CD14-positive monocyte (primary cell): ENCODE data around the gene PLCH1. TPM values are rescaled to one million over a fixed set of nuclear protein-coding genes. Genes with fewer than 3 reads are reported as not detected.

Source experiments
- DNase-seq, 3 donors: peaks; one replicate each; pipeline ENCODE4 v3.0.0-alpha.2; 2011 to 2022
- H2AFZ ChIP-seq: 2 replicates; pipeline ENCODE4 v1.6.0; 2012; ENCODE audit warnings: mild to moderate bottlenecking, low read depth, low read length, inconsistent platforms; ENCODE audit not compliant: insufficient read depth, poor library complexity, severe bottlenecking
- H3K27ac ChIP-seq, 2 donors: 1 replicate in 1 of 2; 2 replicates in 1 of 2; pipeline ENCODE4 v1.5.1; 2012 to 2013; ENCODE audit warnings: low read length in 2 of 2, control low read depth in 1 of 2, inconsistent platforms in 1 of 2, low read depth in 1 of 2, mild to moderate bottlenecking in 1 of 2
- H3K27me3 ChIP-seq, 2 donors: one replicate each; pipeline versions ENCODE4 v1.6.0 to v1.6.1; 2011 to 2013; ENCODE audit warnings: low read length in 2 of 2; ENCODE audit not compliant: control insufficient read depth in 2 of 2, insufficient read depth in 2 of 2
- H3K36me3 ChIP-seq, 2 donors: replicated peaks in 1 of 2; 1 replicate in 1 of 2; 2 replicates in 1 of 2; pipeline versions ENCODE4 v1.5.1 to v1.6.1; 2012 to 2013; ENCODE audit warnings: low read length in 2 of 2, control low read depth in 1 of 2, inconsistent platforms in 1 of 2, mild to moderate bottlenecking in 1 of 2; ENCODE audit not compliant: insufficient read depth in 2 of 2, control insufficient read depth in 1 of 2
- H3K4me1 ChIP-seq, 2 donors: 1 replicate in 1 of 2; 2 replicates in 1 of 2; pipeline versions ENCODE4 v1.5.1 to v1.6.1; 2012 to 2013; ENCODE audit warnings: low read length in 2 of 2, control low read depth in 1 of 2, inconsistent platforms in 1 of 2, mild to moderate bottlenecking in 1 of 2, moderate library complexity in 1 of 2; ENCODE audit not compliant: insufficient read depth in 2 of 2, control insufficient read depth in 1 of 2
- H3K4me2 ChIP-seq: replicated peaks from 2 replicates; pipeline ENCODE3; 2012; ENCODE audit warnings: low read length, moderate library complexity, mild to moderate bottlenecking; ENCODE audit not compliant: poor library complexity, severe bottlenecking; ENCODE audit errors: extremely low read depth
- H3K4me3 ChIP-seq, 3 experiments: fragments of 200-600 bp in 1 of 3; sonication (generic) in 1 of 3; replicated peaks in 1 of 3; 1 replicate in 2 of 3; 2 replicates in 1 of 3; pipeline ENCODE4 v1.5.1; 2011 to 2013; ENCODE audit warnings: low read length in 3 of 3, mild to moderate bottlenecking in 3 of 3, control low read depth in 2 of 3, low read depth in 2 of 3, inconsistent platforms in 1 of 3, moderate library complexity in 1 of 3
- H3K79me2 ChIP-seq: 2 replicates; pipeline ENCODE4 v1.6.0; 2012; ENCODE audit warnings: mild to moderate bottlenecking, control low read depth, inconsistent platforms, low read length, moderate library complexity; ENCODE audit not compliant: insufficient read depth
- H3K9ac ChIP-seq: 2 replicates; pipeline ENCODE4 v1.6.0; 2017; ENCODE audit warnings: low read length, mild to moderate bottlenecking; ENCODE audit not compliant: insufficient read depth, poor library complexity, severe bottlenecking
- H3K9me3 ChIP-seq, 2 donors: replicated peaks in 1 of 2; 1 replicate in 1 of 2; 2 replicates in 1 of 2; pipeline versions ENCODE4 v1.5.1 to v1.6.1; 2012 to 2013; ENCODE audit warnings: low read length in 2 of 2, control low read depth in 1 of 2; ENCODE audit not compliant: control insufficient read depth in 1 of 2, insufficient read depth in 1 of 2
- H4K20me1 ChIP-seq: 2 replicates; pipeline ENCODE4 v1.6.0; 2012; ENCODE audit warnings: mild to moderate bottlenecking, low read length, control low read depth, moderate library complexity; ENCODE audit not compliant: insufficient read depth
- H3K27ac Mint-ChIP-seq, 7 donors: one replicate each; pipeline ENCODE4 v1.8.0; 2020; ENCODE audit warnings: mild to moderate bottlenecking in 7 of 7, mixed read lengths in 7 of 7, moderate library complexity in 6 of 7, inconsistent platforms in 2 of 7
- H3K27me3 Mint-ChIP-seq, 3 donors: one replicate each; pipeline ENCODE4 v1.8.0; 2021 to 2022; ENCODE audit warnings: low read depth in 3 of 3, mild to moderate bottlenecking in 3 of 3, mixed read lengths in 3 of 3, moderate library complexity in 3 of 3, inconsistent platforms in 1 of 3
- H3K36me3 Mint-ChIP-seq, 2 donors: one replicate each; pipeline ENCODE4 v1.8.0; 2020; ENCODE audit warnings: mixed read lengths in 2 of 2, inconsistent platforms in 1 of 2, mild to moderate bottlenecking in 1 of 2
- H3K4me1 Mint-ChIP-seq: one replicate; pipeline ENCODE4 v1.8.0; 2020; ENCODE audit warnings: mild to moderate bottlenecking, mixed read lengths
- H3K4me3 Mint-ChIP-seq, 2 donors: one replicate each; pipeline ENCODE4 v1.8.0; 2020; ENCODE audit warnings: mild to moderate bottlenecking in 2 of 2, mixed read lengths in 2 of 2, moderate library complexity in 1 of 2
- H3K9me3 Mint-ChIP-seq, 7 donors: one replicate each; pipeline ENCODE4 v1.8.0; 2020 to 2022; ENCODE audit warnings: mixed read lengths in 7 of 7, mild to moderate bottlenecking in 6 of 7, moderate library complexity in 6 of 7, inconsistent platforms in 2 of 7
- WGBS: methylation state at CpG from one replicate; pipeline ENCODE4 v1.1.5; 2013; ENCODE audit warnings: missing lambda C conversion rate; ENCODE audit not compliant: insufficient coverage; 5-methylcytosine and 5-hydroxymethylcytosine counted together
- intact Hi-C, 2 donors: fragments of 100-400 bp; cut with micrococcal nuclease; formaldehyde crosslinking; loops; one replicate each; pipeline versions ENCODE4 v1.15.0 to v1.15.1; 2023
- polyA plus RNA-seq, 3 donors: library from polyadenylated mRNA; depleted of rRNA in 1 of 3; unstranded in 2 of 3; stranded (reverse) in 1 of 3; fragments of 300-500 nt in 2 of 3; fragments of >200 nt in 1 of 3; fragmentation: Illumina TruSeq in 2 of 3; gene quantifications; 1 replicate in 2 of 3; 2 replicates in 1 of 3; pipeline ENCODE4 v1.2.3, GENCODE V29; 2012 to 2021
- TF ChIP-seq, protein P1 (sequence below): fragments of 200-600 bp; IDR thresholded peaks from one replicate; pipeline ENCODE4 v1.8.0; 2022; ENCODE audit warnings: antibody characterized with exemption, mild to moderate bottlenecking

PLCH1 gene
- polyA plus RNA-seq, 3 donors = not detected

DNA sequence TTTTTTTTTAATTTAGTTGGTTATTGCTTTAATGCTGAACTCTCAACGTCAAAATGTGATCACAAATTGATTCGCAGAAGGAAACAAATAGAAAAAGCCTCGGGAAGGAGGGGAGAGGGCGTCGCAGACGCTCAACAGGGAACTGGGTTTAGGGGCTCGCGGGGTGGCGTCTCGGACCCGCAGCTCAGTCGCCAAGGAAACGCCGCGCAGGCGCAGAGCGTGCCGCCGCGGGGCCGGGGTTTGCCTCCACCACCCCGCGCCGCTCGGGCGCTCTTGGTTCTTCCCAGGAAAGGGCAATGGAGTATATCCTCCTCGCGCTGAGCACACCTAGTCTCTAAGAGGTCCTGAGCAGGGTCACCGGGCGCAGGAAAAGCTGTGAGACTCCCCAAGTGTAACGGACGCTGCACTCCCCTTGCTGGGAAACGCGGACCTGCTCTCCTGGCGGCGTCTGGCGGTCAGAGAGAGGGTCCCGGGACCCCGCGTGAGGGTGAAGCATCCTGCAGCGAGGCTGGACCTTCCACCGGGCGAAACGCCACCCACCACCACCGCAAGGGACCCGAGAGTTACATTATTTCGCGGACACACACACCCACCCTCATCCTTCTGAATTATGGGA lies 753 bp downstream of the PLCH1 start:
- Mint-ChIP-seq H3K9me3 (peaks cover 0 to 10% (median 6%) of the 10 kb centered on the region in 7 donors), H3K4me1 (peaks cover 25% of the 10 kb centered on the region), H3K27ac (peak overlapping the region in 4 of 7 donors; percentile 43 to 86 (median 67)), H3K36me3 (peaks cover 0 to 4% of the 10 kb centered on the region in 2 donors), H3K27me3 (peaks cover 55 to 63% (median 58%) of the 10 kb centered on the region in 3 donors), H3K4me3 (peak overlapping the region; percentile 94 to 96)
- peak overlapping the region; percentile 81 for H2AFZ ChIP-seq
- no peaks in the 10 kb centered on the region for H3K36me3 ChIP-seq
- H3K9ac ChIP-seq = peak overlapping the region; percentile 67
- DNase-seq = peak in 1 of 3 donors; percentile 2
- no peaks in the 10 kb centered on the region for H4K20me1 ChIP-seq
- TF ChIP-seq, protein P1, sequence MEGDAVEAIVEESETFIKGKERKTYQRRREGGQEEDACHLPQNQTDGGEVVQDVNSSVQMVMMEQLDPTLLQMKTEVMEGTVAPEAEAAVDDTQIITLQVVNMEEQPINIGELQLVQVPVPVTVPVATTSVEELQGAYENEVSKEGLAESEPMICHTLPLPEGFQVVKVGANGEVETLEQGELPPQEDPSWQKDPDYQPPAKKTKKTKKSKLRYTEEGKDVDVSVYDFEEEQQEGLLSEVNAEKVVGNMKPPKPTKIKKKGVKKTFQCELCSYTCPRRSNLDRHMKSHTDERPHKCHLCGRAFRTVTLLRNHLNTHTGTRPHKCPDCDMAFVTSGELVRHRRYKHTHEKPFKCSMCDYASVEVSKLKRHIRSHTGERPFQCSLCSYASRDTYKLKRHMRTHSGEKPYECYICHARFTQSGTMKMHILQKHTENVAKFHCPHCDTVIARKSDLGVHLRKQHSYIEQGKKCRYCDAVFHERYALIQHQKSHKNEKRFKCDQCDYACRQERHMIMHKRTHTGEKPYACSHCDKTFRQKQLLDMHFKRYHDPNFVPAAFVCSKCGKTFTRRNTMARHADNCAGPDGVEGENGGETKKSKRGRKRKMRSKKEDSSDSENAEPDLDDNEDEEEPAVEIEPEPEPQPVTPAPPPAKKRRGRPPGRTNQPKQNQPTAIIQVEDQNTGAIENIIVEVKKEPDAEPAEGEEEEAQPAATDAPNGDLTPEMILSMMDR = no peak
- no peaks in the 10 kb centered on the region for H3K79me2 ChIP-seq
- H3K27me3 ChIP-seq = peaks cover 47 to 62% of the 10 kb centered on the region in 2 donors
- peak overlapping the region; percentile 40 to 84 (median 60) for H3K4me3 ChIP-seq
- peak overlapping the region; percentile 96 for H3K4me2 ChIP-seq
- under 1% methylated on average over 48 of the region's 48 CpGs for WGBS
- intact Hi-C loops = no loop called here
- no peak overlapping the region for H3K27ac ChIP-seq
- no peaks in the 10 kb centered on the region for H3K9me3 ChIP-seq
- H3K4me1 ChIP-seq = peaks cover 22 to 25% of the 10 kb centered on the region in 2 donors

DNA sequence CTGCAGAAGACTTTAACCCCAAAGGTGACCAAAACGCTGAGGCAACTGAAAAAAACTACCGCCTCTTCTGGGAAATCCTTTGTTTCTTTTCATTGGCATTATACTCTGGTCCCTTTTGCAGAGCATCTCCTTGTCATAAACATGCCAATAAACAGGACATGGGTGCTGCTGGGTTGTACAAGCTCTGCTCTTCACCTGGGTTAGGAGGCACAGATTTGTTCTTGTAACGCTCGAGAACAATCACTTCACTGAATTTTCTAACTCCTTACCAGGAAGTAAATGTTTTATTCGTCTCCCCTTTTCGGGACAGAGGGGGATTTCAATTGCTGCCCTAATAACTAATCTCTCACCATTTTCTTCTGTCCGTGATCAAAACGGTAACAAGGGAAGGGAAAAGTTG lies 1.3 kb downstream of the PLCH1 start:
- peaks cover 22 to 25% of the 10 kb centered on the region in 2 donors for H3K4me1 ChIP-seq
- H3K27me3 Mint-ChIP-seq = peaks cover 55 to 61% (median 58%) of the 10 kb centered on the region in 3 donors
- H4K20me1 ChIP-seq = no peaks in the 10 kb centered on the region
- H2AFZ ChIP-seq = peak overlapping the region; percentile 81
- peak overlapping the region; percentile 67 for H3K9ac ChIP-seq
- H3K4me3 ChIP-seq = peak overlapping the region; percentile 40 to 84 (median 60)
- H3K4me3 Mint-ChIP-seq = peak overlapping the region; percentile 94 to 96
- peaks cover 0 to 10% (median 6%) of the 10 kb centered on the region in 7 donors for H3K9me3 Mint-ChIP-seq
- DNase-seq = no peak
- H3K27ac ChIP-seq = no peak overlapping the region
- TF ChIP-seq, protein P1 = no peak
- intact Hi-C loops = no loop called here
- 71% methylated on average over 2 of the region's 8 CpGs for WGBS
- peaks cover 0 to 4% of the 10 kb centered on the region in 2 donors for H3K36me3 Mint-ChIP-seq
- H3K79me2 ChIP-seq = no peaks in the 10 kb centered on the region
- no peaks in the 10 kb centered on the region for H3K36me3 ChIP-seq
- H3K4me2 ChIP-seq = peak overlapping the region; percentile 96
- peaks cover 47 to 62% of the 10 kb centered on the region in 2 donors for H3K27me3 ChIP-seq
- H3K9me3 ChIP-seq = no peaks in the 10 kb centered on the region
- H3K27ac Mint-ChIP-seq = no peak overlapping the region
- peaks cover 25% of the 10 kb centered on the region for H3K4me1 Mint-ChIP-seq
